Measurements from ENCODE around the gene KCNK16. TPM values are rescaled to one million over a fixed set of nuclear protein-coding genes. Genes with fewer than 3 reads are reported as not detected.

The KCNK16 gene
- total RNA-seq = not detected

DNA sequence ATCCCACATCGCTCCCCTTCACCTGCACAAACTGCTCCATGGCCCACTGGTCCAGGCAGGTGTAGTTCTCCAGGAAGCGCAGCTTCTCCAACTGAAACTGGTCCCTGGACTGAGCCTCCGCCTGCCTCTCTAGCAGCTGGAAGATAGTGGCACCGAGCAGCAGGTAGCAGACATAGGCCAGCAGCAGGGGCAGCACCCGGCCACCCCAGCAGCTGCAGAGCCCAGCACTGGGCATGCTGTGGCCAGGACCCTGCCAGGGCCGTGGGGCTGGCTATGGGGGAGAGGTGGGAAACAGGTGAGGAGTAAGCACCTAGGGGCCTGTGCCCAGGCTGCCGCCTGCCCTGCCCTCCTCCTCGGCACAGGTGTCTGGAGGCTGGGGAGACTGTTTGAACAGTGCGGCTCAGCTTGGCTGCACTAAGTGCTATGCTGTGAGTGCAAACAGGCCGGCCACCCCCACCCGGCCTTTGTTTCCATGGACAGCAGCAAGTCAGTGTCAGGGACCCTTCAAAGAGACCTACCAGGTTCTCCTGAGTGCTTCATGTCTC is at the start of gene KCNK16:
Gene KCNK16, minus strand, starts transcription at position 397 of the 545 bp plus-strand sequence. Its CDS starts 162 bp downstream, at position 235.
- Histone ChIP-seq H3K27me3 (peaks cover 4% of the 10 kb centered on the region), H3K4me3 (no peak within 1 kb of the TSS), H3K4me1 (no peaks in the 10 kb centered on the region), H3K9me3 (no peaks in the 10 kb centered on the region), H3K36me3 (no peaks in the 10 kb centered on the region), H3K27ac (no peak within 1 kb of the TSS)
- in situ Hi-C loops (cut with MboI; ENCODE audit: low pct_ligation_motif_present in 1 of 4, low pct_unique_long_range_greater_than_20kb in 1 of 4, low sequenced_read_pairs in 3 of 4) (loop anchor here (25.0 kb wide), 3 partner anchors 335 to 460 kb away; no protein-coding TSS in a partner anchor), intact Hi-C loops (cut with DNase I; ENCODE audit: low total_unique reads) (no loop called here)
- no peak for DNase-seq
- TF ChIP-seq POLR2A (IDR thresholded peaks at IDR 0.05) (no peak), EP300 (IDR thresholded peaks at IDR 0.05; ENCODE audit: low read depth) (no peak), POLR2AphosphoS5 (IDR thresholded peaks at IDR 0.05) (no peak), CTCF (IDR thresholded peaks at IDR 0.05) (no peak)
- WGBS, 2 donors (ENCODE audit: low coverage in 1 of 2) = 73% methylated on average over 11 of the region's 11 CpGs; no CpG with 5 or more reads in 1 of the 2 donors

GRCh38 chr6:39370390-39370789 is 47.9 kb upstream of the KCNK16 start:
- Histone ChIP-seq H3K27me3 (no peaks in the 10 kb centered on the region), H3K36me3 (no peaks in the 10 kb centered on the region), H3K9me3 (no peaks in the 10 kb centered on the region), H3K4me3 (no peak overlapping the region), H3K4me1 (no peaks in the 10 kb centered on the region), H3K27ac (no peak overlapping the region)
- WGBS, 2 donors (ENCODE audit: low coverage in 1 of 2) = 83 to 88% methylated on average over 3 of the region's 3 CpGs
- in situ Hi-C loops (cut with MboI; ENCODE audit: low pct_ligation_motif_present in 1 of 4, low pct_unique_long_range_greater_than_20kb in 1 of 4, low sequenced_read_pairs in 3 of 4) = loop anchor here (10.0 to 25.0 kb wide), 5 partner anchors 514 to 1667 kb away; partner anchors contain the start of genes TSPO2 (in 2 of the 4) and UNC5CL (in 2 of the 4)
- intact Hi-C loops (cut with DNase I; ENCODE audit: low total_unique reads) = loop anchor here (10.0 kb wide), 1 partner anchor 524 kb away; no protein-coding TSS in a partner anchor
- no peak for DNase-seq
- no peak for TF ChIP-seq CTCF (IDR thresholded peaks at IDR 0.05)

DNA sequence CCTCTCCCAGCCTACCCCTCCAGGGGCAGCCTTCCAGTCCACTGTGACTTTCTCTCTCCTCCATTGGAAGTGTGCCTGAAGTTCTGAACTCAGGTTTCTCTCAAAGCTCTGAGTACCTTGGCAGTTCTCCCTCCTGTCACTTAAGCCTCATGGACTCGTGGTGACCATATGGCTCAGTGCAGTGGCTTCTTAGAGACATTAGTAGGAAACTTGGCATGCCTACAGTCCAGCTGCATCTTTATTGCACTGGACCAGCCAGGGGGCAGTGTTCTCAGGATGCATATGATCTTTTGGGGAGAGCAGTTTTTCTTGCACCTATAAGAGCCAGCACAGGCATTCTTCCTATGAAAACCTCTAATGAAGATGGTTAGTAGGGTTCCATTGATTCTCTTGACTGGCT is 47.5 kb upstream of the KCNK16 start:
- H3K4me1 ChIP-seq = no peaks in the 10 kb centered on the region
- in situ Hi-C loops (cut with MboI; ENCODE audit: low pct_ligation_motif_present in 1 of 4, low pct_unique_long_range_greater_than_20kb in 1 of 4, low sequenced_read_pairs in 3 of 4) (loop anchor here (10.0 to 25.0 kb wide), 5 partner anchors 515 to 1667 kb away; partner anchors contain the start of genes TSPO2 (in 2 of the 4) and UNC5CL (in 2 of the 4)), intact Hi-C loops (cut with DNase I; ENCODE audit: low total_unique reads) (loop anchor here (10.0 kb wide), 2 partner anchors 505 to 525 kb away; no protein-coding TSS in a partner anchor)
- no peak for TF ChIP-seq POLR2AphosphoS5 (IDR thresholded peaks at IDR 0.05)
- TF ChIP-seq CTCF (IDR thresholded peaks at IDR 0.05) = no peak
- TF ChIP-seq EP300 (IDR thresholded peaks at IDR 0.05; ENCODE audit: low read depth) = no peak
- no peak for TF ChIP-seq POLR2A (IDR thresholded peaks at IDR 0.05)
- no peaks in the 10 kb centered on the region for H3K36me3 ChIP-seq
- H3K9me3 ChIP-seq = no peaks in the 10 kb centered on the region
- WGBS, 2 donors (ENCODE audit: low coverage in 1 of 2) = 29% methylated on average over 1 of the region's 1 CpG; no CpG with 5 or more reads in 1 of the 2 donors
- H3K27me3 ChIP-seq = no peaks in the 10 kb centered on the region
- no peak for DNase-seq
- no peak overlapping the region for H3K4me3 ChIP-seq
- no peak overlapping the region for H3K27ac ChIP-seq

- no peak for DNase-seq
- intact Hi-C loops (cut with DNase I; ENCODE audit: low total_unique reads) = loop anchor here (10.0 kb wide), 1 partner anchor 507 kb away; no protein-coding TSS in a partner anchor
- 73% methylated on average over 3 of the region's 3 CpGs; no CpG with 5 or more reads in 1 of the 2 donors for WGBS, 2 donors (ENCODE audit: low coverage in 1 of 2)
These were observed 45.2 kb upstream of the KCNK16 start for GRCh38 chr6:39367700-39368099.

More at GRCh38 chr6:39367700-39368099, 45.2 kb upstream of the KCNK16 start:
- Histone ChIP-seq H3K27me3 (no peaks in the 10 kb centered on the region), H3K36me3 (no peaks in the 10 kb centered on the region), H3K4me3 (no peak overlapping the region), H3K9me3 (no peaks in the 10 kb centered on the region), H3K4me1 (no peaks in the 10 kb centered on the region), H3K27ac (no peak overlapping the region)
- no peak for TF ChIP-seq CTCF (IDR thresholded peaks at IDR 0.05)
- TF ChIP-seq POLR2AphosphoS5 (IDR thresholded peaks at IDR 0.05) = no peak
- TF ChIP-seq POLR2A (IDR thresholded peaks at IDR 0.05) = no peak
- TF ChIP-seq EP300 (IDR thresholded peaks at IDR 0.05; ENCODE audit: low read depth) = no peak
- in situ Hi-C loops (cut with MboI; ENCODE audit: low pct_ligation_motif_present in 1 of 4, low pct_unique_long_range_greater_than_20kb in 1 of 4, low sequenced_read_pairs in 3 of 4) = loop anchor here (25.0 kb wide), 4 partner anchors 520 to 1670 kb away; partner anchors contain the start of genes TSPO2 (in 2 of the 4) and UNC5CL (in 2 of the 4)
